OCI-LY1 (cell line): ENCODE results near the gene TUBB2A.

ENCODE experiments used
- CTCF ChIP-seq: fragments of 200-600 bp; sonication (generic), shearing (Covaris generic); IDR thresholded peaks from 2 replicates; pipeline ENCODE4 v1.5.1; 2017; ENCODE audit warnings: mild to moderate bottlenecking, antibody characterized with exemption, low read length, moderate library complexity, mixed read lengths
- EZH2 ChIP-seq: fragments of 200-600 bp; sonication (generic), shearing (Covaris generic); IDR thresholded peaks from 2 replicates; pipeline ENCODE4 v1.8.0; 2017; ENCODE audit warnings: borderline replicate concordance, mixed run types, mild to moderate bottlenecking, antibody characterized with exemption, low read length, moderate library complexity, mixed read lengths

GRCh38 chr6:3183066-3183465 is 25.7 kb upstream of the TUBB2A start:
- TF ChIP-seq CTCF (no peak), EZH2 (no peak)
